Measurements from ENCODE around the gene RABGGTB. TPM values are rescaled to one million over a fixed set of nuclear protein-coding genes. Genes with fewer than 3 reads are reported as not detected.
"Not testable (repeated sequence)": the region's sequence is repeated elsewhere in the genome, so short reads cannot be mapped to it uniquely, and the experiment has no call there.

Gene RABGGTB
- 54.2 TPM for total RNA-seq

GRCh38 chr1:75785983-75786853, at the start of gene RABGGTB:
RABGGTB (plus strand) TSS chr1:75786256; CDS start chr1:75786272, 16 bp downstream.
- DNase-seq (ENCODE audit: low spot score in 2 of 2) (peak; percentile 67 to 82), FAIRE-seq (no peak)

- FAIRE-seq, result no peak
- no peak for DNase-seq (ENCODE audit: low spot score in 2 of 2)
Observed at GRCh38 chr1:75742047-75742625, 43.9 kb upstream of the RABGGTB start.

- DNase-seq (ENCODE audit: low spot score in 2 of 2) (no peak), FAIRE-seq (no peak)
Observed at GRCh38 chr1:75745276-75745675, 40.8 kb upstream of the RABGGTB start.

GRCh38 chr1:75757210-75757609, 28.8 kb upstream of the RABGGTB start:
- DNase-seq (ENCODE audit: low spot score in 2 of 2); FAIRE-seq: not testable (repeated sequence)

GRCh38 chr1:75758543-75758942, 27.5 kb upstream of the RABGGTB start:
- DNase-seq (ENCODE audit: low spot score in 2 of 2); FAIRE-seq: not testable (repeated sequence)

GRCh38 chr1:75764057-75764655, 21.9 kb upstream of the RABGGTB start:
- no peak for FAIRE-seq

GRCh38 chr1:75765697-75766355, 20.2 kb upstream of the RABGGTB start:
- FAIRE-seq (no peak), DNase-seq (ENCODE audit: low spot score in 2 of 2) (no peak)

More at GRCh38 chr1:75764057-75764655, 21.9 kb upstream of the RABGGTB start:
- DNase-seq (ENCODE audit: low spot score in 2 of 2), result no peak

GRCh38 chr1:75768016-75768415, 18.0 kb upstream of the RABGGTB start:
- FAIRE-seq (no peak), DNase-seq (ENCODE audit: low spot score in 2 of 2) (no peak)

GRCh38 chr1:75770761-75771160, 15.3 kb upstream of the RABGGTB start:
- FAIRE-seq, result no peak

GRCh38 chr1:75771978-75772377, 14.1 kb upstream of the RABGGTB start:
- DNase-seq (ENCODE audit: low spot score in 2 of 2) (no peak), FAIRE-seq (no peak)

More at GRCh38 chr1:75770761-75771160, 15.3 kb upstream of the RABGGTB start:
- no peak for DNase-seq (ENCODE audit: low spot score in 2 of 2)

GRCh38 chr1:75777812-75778211, 8.2 kb upstream of the RABGGTB start:
- DNase-seq (ENCODE audit: low spot score in 2 of 2); FAIRE-seq: not testable (repeated sequence)

- not testable (repeated sequence) for DNase-seq (ENCODE audit: low spot score in 2 of 2); FAIRE-seq
Observed at GRCh38 chr1:75778694-75779093, 7.4 kb upstream of the RABGGTB start.

- DNase-seq (ENCODE audit: low spot score in 2 of 2); FAIRE-seq: not testable (repeated sequence)
Observed at GRCh38 chr1:75780183-75780582, 5.9 kb upstream of the RABGGTB start.

- FAIRE-seq; DNase-seq (ENCODE audit: low spot score in 2 of 2): not testable (repeated sequence)
Observed at GRCh38 chr1:75783920-75784319, 2.1 kb upstream of the RABGGTB start.

GRCh38 chr1:75785320-75785982, 605 bp upstream of the RABGGTB start:
- peak in 1 of 2 donors; percentile 20 for DNase-seq (ENCODE audit: low spot score in 2 of 2)

GRCh38 chr1:75786901-75787493, 941 bp downstream of the RABGGTB start:
- DNase-seq (ENCODE audit: low spot score in 2 of 2) (no peak), FAIRE-seq (no peak)

More at GRCh38 chr1:75785320-75785982, 605 bp upstream of the RABGGTB start:
- no peak for FAIRE-seq

- FAIRE-seq (no peak), DNase-seq (ENCODE audit: low spot score in 2 of 2) (no peak)
Observed at GRCh38 chr1:75787524-75787923, 1.5 kb downstream of the RABGGTB start.

GRCh38 chr1:75789988-75790387, 3.9 kb downstream of the RABGGTB start:
- FAIRE-seq (no peak), DNase-seq (ENCODE audit: low spot score in 2 of 2) (no peak)

GRCh38 chr1:75791022-75791421, 5.0 kb downstream of the RABGGTB start:
- no peak for DNase-seq (ENCODE audit: low spot score in 2 of 2)
- FAIRE-seq, result no peak

- FAIRE-seq, result no peak
- no peak for DNase-seq (ENCODE audit: low spot score in 2 of 2)
Observed at GRCh38 chr1:75792091-75792490, 6.0 kb downstream of the RABGGTB start.

Data from frontal cortex (tissue), 4 donors.